ENCODE results near the gene MAML2.

DNA sequence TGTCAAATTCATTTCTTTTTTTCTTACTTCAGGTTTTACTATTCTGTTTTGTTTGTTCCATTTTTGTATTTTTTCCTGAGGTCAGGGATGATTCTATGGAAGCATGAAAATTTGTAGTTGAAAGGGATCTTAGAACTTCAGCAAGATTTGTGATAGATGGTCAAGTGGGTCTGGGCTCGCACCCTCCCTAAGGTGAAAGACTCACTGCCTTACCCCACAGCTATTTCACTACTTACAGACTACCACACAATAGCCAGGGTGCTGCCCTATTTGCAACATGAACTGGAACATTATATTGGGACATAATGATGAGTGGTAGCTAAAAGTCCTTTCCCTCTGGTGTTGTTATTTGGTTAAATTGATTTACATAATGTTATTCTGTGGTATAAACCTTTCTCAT is 62.6 kb downstream of the MAML2 start:
- TF ChIP-seq, protein P1, sequence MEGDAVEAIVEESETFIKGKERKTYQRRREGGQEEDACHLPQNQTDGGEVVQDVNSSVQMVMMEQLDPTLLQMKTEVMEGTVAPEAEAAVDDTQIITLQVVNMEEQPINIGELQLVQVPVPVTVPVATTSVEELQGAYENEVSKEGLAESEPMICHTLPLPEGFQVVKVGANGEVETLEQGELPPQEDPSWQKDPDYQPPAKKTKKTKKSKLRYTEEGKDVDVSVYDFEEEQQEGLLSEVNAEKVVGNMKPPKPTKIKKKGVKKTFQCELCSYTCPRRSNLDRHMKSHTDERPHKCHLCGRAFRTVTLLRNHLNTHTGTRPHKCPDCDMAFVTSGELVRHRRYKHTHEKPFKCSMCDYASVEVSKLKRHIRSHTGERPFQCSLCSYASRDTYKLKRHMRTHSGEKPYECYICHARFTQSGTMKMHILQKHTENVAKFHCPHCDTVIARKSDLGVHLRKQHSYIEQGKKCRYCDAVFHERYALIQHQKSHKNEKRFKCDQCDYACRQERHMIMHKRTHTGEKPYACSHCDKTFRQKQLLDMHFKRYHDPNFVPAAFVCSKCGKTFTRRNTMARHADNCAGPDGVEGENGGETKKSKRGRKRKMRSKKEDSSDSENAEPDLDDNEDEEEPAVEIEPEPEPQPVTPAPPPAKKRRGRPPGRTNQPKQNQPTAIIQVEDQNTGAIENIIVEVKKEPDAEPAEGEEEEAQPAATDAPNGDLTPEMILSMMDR (IDR thresholded peaks at IDR 0.05), result no peak
- TF ChIP-seq POLR2A (IDR thresholded peaks at IDR 0.05) (no peak), POLR2AphosphoS5 (IDR thresholded peaks at IDR 0.05) (no peak), EP300 (IDR thresholded peaks at IDR 0.05) (no peak)

Data from stomach (tissue), 4 donors.